ENCODE results near the gene NKX1-2.

DNA sequence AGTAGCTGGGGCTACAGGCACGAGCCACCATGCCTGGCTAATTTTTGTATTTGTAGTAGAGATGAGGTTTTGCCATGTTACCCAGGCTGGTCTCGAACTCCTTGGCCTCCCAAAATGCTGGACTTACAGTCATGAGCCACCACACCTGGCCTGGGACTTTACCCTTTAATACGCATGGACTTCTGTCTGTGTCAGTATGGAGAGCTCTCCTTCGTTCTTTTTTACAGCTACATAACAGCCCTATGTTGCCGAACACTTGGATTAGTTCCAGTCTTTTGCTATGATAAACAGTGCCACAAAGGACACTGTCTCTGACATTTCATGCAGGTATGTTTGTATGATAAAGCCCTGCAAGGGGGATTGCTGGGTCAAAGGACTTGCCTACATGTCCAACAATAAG, 20.3 kb downstream of the NKX1-2 start:
- TF ChIP-seq, protein P1, sequence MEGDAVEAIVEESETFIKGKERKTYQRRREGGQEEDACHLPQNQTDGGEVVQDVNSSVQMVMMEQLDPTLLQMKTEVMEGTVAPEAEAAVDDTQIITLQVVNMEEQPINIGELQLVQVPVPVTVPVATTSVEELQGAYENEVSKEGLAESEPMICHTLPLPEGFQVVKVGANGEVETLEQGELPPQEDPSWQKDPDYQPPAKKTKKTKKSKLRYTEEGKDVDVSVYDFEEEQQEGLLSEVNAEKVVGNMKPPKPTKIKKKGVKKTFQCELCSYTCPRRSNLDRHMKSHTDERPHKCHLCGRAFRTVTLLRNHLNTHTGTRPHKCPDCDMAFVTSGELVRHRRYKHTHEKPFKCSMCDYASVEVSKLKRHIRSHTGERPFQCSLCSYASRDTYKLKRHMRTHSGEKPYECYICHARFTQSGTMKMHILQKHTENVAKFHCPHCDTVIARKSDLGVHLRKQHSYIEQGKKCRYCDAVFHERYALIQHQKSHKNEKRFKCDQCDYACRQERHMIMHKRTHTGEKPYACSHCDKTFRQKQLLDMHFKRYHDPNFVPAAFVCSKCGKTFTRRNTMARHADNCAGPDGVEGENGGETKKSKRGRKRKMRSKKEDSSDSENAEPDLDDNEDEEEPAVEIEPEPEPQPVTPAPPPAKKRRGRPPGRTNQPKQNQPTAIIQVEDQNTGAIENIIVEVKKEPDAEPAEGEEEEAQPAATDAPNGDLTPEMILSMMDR (IDR thresholded peaks at IDR 0.05) = no peak
- no peak for TF ChIP-seq ZFX (IDR thresholded peaks at IDR 0.05; ENCODE audit: borderline replicate concordance)
